Measurements from ENCODE around the gene FABP2.
"Not testable (repeated sequence)": the region's sequence is repeated elsewhere in the genome, so short reads cannot be mapped to it uniquely, and the experiment has no call there.

DNA sequence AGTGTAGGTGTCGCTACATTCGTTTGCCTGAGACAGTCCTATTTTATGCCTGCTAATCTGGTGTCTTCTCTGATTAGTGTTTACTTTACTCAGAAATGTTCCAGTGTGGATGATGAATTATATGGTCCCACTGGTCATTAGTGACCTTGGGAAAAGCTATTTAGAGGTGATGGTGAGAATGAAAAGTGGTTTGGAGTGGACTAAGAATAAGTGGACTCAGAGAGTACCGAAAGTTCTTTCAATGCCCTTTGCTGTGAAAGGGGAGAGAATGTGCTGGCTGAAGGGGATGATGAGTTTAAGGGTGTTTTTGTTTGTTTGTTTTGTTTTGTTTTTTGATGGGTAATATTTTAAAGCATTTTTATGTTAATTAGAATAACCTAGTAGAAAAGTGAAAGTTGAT lies 40.5 kb upstream of the FABP2 start:
- TF ChIP-seq, protein P1, sequence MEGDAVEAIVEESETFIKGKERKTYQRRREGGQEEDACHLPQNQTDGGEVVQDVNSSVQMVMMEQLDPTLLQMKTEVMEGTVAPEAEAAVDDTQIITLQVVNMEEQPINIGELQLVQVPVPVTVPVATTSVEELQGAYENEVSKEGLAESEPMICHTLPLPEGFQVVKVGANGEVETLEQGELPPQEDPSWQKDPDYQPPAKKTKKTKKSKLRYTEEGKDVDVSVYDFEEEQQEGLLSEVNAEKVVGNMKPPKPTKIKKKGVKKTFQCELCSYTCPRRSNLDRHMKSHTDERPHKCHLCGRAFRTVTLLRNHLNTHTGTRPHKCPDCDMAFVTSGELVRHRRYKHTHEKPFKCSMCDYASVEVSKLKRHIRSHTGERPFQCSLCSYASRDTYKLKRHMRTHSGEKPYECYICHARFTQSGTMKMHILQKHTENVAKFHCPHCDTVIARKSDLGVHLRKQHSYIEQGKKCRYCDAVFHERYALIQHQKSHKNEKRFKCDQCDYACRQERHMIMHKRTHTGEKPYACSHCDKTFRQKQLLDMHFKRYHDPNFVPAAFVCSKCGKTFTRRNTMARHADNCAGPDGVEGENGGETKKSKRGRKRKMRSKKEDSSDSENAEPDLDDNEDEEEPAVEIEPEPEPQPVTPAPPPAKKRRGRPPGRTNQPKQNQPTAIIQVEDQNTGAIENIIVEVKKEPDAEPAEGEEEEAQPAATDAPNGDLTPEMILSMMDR (IDR thresholded peaks at IDR 0.05; ENCODE audit: poor library complexity, severe bottlenecking): not testable (repeated sequence)
- not testable (repeated sequence) for TF ChIP-seq MXI1 (conservative IDR thresholded peaks at IDR 0.05; ENCODE audit: poor library complexity, severe bottlenecking); TAF1 (IDR thresholded peaks at IDR 0.05; ENCODE audit: low read depth); EP300 (conservative IDR thresholded peaks at IDR 0.05; ENCODE audit: poor library complexity, severe bottlenecking); EZH2 (IDR thresholded peaks at IDR 0.05; ENCODE audit: borderline replicate concordance, insufficient read depth, low read length, poor library complexity, severe bottlenecking)
- TF ChIP-seq, protein P2, sequence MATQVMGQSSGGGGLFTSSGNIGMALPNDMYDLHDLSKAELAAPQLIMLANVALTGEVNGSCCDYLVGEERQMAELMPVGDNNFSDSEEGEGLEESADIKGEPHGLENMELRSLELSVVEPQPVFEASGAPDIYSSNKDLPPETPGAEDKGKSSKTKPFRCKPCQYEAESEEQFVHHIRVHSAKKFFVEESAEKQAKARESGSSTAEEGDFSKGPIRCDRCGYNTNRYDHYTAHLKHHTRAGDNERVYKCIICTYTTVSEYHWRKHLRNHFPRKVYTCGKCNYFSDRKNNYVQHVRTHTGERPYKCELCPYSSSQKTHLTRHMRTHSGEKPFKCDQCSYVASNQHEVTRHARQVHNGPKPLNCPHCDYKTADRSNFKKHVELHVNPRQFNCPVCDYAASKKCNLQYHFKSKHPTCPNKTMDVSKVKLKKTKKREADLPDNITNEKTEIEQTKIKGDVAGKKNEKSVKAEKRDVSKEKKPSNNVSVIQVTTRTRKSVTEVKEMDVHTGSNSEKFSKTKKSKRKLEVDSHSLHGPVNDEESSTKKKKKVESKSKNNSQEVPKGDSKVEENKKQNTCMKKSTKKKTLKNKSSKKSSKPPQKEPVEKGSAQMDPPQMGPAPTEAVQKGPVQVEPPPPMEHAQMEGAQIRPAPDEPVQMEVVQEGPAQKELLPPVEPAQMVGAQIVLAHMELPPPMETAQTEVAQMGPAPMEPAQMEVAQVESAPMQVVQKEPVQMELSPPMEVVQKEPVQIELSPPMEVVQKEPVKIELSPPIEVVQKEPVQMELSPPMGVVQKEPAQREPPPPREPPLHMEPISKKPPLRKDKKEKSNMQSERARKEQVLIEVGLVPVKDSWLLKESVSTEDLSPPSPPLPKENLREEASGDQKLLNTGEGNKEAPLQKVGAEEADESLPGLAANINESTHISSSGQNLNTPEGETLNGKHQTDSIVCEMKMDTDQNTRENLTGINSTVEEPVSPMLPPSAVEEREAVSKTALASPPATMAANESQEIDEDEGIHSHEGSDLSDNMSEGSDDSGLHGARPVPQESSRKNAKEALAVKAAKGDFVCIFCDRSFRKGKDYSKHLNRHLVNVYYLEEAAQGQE (IDR thresholded peaks at IDR 0.05; ENCODE audit: borderline replicate concordance): not testable (repeated sequence)
